Vagina (tissue), 2 donors: ENCODE measurements around the gene ASB8. TPM values are rescaled to one million over a fixed set of nuclear protein-coding genes. Genes with fewer than 3 reads are reported as not detected.
"Not testable (repeated sequence)": the region's sequence is repeated elsewhere in the genome, so short reads cannot be mapped to it uniquely, and the experiment has no call there.

ENCODE experiments used
- DNase-seq, 2 donors: peaks; one replicate each; pipeline ENCODE4 v3.0.0-alpha.2; 2017; ENCODE audit errors: extremely low spot score in 2 of 2
- H3K27ac ChIP-seq: fragments of 200-600 bp; sonication (generic); one replicate; pipeline ENCODE4 v1.5.1; 2019
- H3K27me3 ChIP-seq: fragments of 200-600 bp; sonication (generic); one replicate; pipeline ENCODE4 v1.5.1; 2019
- H3K36me3 ChIP-seq, 2 donors: fragments of 200-600 bp; sonication (generic); one replicate each; pipeline ENCODE4 v1.5.1; 2017 to 2019
- H3K4me1 ChIP-seq: fragments of 200-600 bp; sonication (generic); one replicate; pipeline ENCODE4 v1.5.1; 2019
- H3K4me3 ChIP-seq, 2 donors: fragments of 200-600 bp; sonication (generic); 1 replicate in 1 of 2; 2 replicates in 1 of 2; pipeline ENCODE4 v1.5.1; 2016 to 2019
- H3K9me3 ChIP-seq: fragments of 200-600 bp; sonication (generic); one replicate; pipeline ENCODE4 v1.5.1; 2019
- POLR2A ChIP-seq, 2 donors: fragments of 450-650 bp; IDR thresholded peaks; one replicate each; pipeline ENCODE4 v1.6.1; 2017; ENCODE audit warnings: antibody characterized with exemption in 2 of 2, mild to moderate bottlenecking in 2 of 2, moderate library complexity in 2 of 2
- POLR2AphosphoS5 ChIP-seq, 2 donors: sonication (generic); formaldehyde crosslinking; IDR thresholded peaks; one replicate each; pipeline ENCODE4 v1.9.0; 2017; ENCODE audit warnings: antibody characterized with exemption in 2 of 2, mild to moderate bottlenecking in 2 of 2, low read depth in 1 of 2; ENCODE audit not compliant: insufficient read depth in 1 of 2
- intact Hi-C: fragments of 100-400 bp; cut with DNase I; formaldehyde crosslinking; loops from one replicate; pipeline ENCODE4 v1.15.1; 2023
- total RNA-seq: library from RNA; depleted of rRNA; stranded (reverse); fragments of >200 nt; gene quantifications from one replicate; pipeline ENCODE4 v1.2.3, GENCODE V29; 2016
- TF ChIP-seq, protein P1 (sequence below), 3 experiments: fragments of 450-650 bp in 2 of 3; fragments of 200-600 bp in 1 of 3; sonication (generic) in 1 of 3; IDR thresholded peaks; one replicate each; pipeline ENCODE4 v1.5.1; 2017 to 2019; ENCODE audit warnings: antibody characterized with exemption in 3 of 3, mild to moderate bottlenecking in 2 of 3, moderate library complexity in 2 of 3

ASB8 gene
- total RNA-seq, 1 donor from 2014 or later: 16.9 TPM

- Histone ChIP-seq H3K27ac (peak overlapping the region; percentile 42), H3K4me3 (peak overlapping the region; percentile 52 to 71), H3K9me3 (no peaks in the 10 kb centered on the region), H3K27me3 (no peaks in the 10 kb centered on the region), H3K36me3 (no peaks in the 10 kb centered on the region), H3K4me1 (peaks cover 28% of the 10 kb centered on the region)
- DNase-seq: no peak
- TF ChIP-seq POLR2AphosphoS5 (IDR thresholded peaks at IDR 0.05; ENCODE audit: insufficient read depth in 1 of 2, low read depth in 1 of 2) (no peak), POLR2A (IDR thresholded peaks at IDR 0.05) (no peak)
- TF ChIP-seq, protein P1, sequence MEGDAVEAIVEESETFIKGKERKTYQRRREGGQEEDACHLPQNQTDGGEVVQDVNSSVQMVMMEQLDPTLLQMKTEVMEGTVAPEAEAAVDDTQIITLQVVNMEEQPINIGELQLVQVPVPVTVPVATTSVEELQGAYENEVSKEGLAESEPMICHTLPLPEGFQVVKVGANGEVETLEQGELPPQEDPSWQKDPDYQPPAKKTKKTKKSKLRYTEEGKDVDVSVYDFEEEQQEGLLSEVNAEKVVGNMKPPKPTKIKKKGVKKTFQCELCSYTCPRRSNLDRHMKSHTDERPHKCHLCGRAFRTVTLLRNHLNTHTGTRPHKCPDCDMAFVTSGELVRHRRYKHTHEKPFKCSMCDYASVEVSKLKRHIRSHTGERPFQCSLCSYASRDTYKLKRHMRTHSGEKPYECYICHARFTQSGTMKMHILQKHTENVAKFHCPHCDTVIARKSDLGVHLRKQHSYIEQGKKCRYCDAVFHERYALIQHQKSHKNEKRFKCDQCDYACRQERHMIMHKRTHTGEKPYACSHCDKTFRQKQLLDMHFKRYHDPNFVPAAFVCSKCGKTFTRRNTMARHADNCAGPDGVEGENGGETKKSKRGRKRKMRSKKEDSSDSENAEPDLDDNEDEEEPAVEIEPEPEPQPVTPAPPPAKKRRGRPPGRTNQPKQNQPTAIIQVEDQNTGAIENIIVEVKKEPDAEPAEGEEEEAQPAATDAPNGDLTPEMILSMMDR (IDR thresholded peaks at IDR 0.05): no peak
- intact Hi-C loops: no loop called here
Measured at GRCh38 chr12:48118284-48118871, 38.9 kb downstream of the ASB8 start.

DNA sequence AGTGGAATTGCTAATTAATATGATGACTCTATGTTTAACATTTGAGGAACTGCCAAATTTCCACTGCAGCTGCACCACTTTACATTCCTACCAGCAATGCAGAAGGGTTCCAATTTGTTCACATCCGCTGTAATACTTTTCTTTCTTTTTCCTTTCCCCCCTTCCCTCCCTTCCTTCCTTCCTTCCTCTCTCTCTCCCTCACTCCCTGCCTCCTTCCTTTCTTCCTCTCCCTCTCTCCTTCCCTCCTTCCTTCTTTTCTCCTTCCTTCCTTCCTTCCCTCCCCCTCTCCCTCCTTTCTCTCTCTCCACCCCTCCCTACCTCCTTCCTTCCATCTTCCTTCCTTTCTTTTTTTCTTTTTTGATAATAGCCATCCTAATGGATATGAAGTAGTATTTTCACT lies 41.4 kb downstream of the ASB8 start:
- no peak for TF ChIP-seq POLR2AphosphoS5 (IDR thresholded peaks at IDR 0.05; ENCODE audit: insufficient read depth in 1 of 2, low read depth in 1 of 2)
- TF ChIP-seq, protein P1 (IDR thresholded peaks at IDR 0.05): no peak
- DNase-seq: no peak
- Histone ChIP-seq H3K27ac (no peak overlapping the region), H3K9me3 (no peaks in the 10 kb centered on the region), H3K36me3 (no peaks in the 10 kb centered on the region), H3K4me3 (no peak overlapping the region), H3K4me1 (peaks cover 22% of the 10 kb centered on the region), H3K27me3 (no peaks in the 10 kb centered on the region)
- intact Hi-C loops: no loop called here

GRCh38 chr12:48111312-48111693 lies 46.0 kb downstream of the ASB8 start:
- H3K36me3 ChIP-seq, H3K4me1 ChIP-seq, intact Hi-C loops, H3K27me3 ChIP-seq, H3K27ac ChIP-seq, H3K9me3 ChIP-seq, DNase-seq, H3K4me3 ChIP-seq: not testable (repeated sequence)

GRCh38 chr12:48110691-48111311 lies 46.5 kb downstream of the ASB8 start:
- intact Hi-C loops: no loop called here
- Histone ChIP-seq H3K4me1 (peaks cover 9% of the 10 kb centered on the region), H3K4me3 (no peak overlapping the region), H3K36me3 (no peaks in the 10 kb centered on the region), H3K27ac (no peak overlapping the region), H3K27me3 (no peaks in the 10 kb centered on the region), H3K9me3 (no peaks in the 10 kb centered on the region)
- TF ChIP-seq, protein P1 (IDR thresholded peaks at IDR 0.05): no peak
- no peak for TF ChIP-seq POLR2A (IDR thresholded peaks at IDR 0.05)
- no peak for TF ChIP-seq POLR2AphosphoS5 (IDR thresholded peaks at IDR 0.05; ENCODE audit: insufficient read depth in 1 of 2, low read depth in 1 of 2)
- DNase-seq: no peak

- Histone ChIP-seq H3K4me3 (no peak overlapping the region), H3K27ac (no peak overlapping the region), H3K4me1 (peaks cover 18% of the 10 kb centered on the region), H3K9me3 (no peaks in the 10 kb centered on the region), H3K36me3 (no peaks in the 10 kb centered on the region), H3K27me3 (no peaks in the 10 kb centered on the region)
- DNase-seq: no peak
- no peak for TF ChIP-seq POLR2A (IDR thresholded peaks at IDR 0.05)
- TF ChIP-seq POLR2AphosphoS5 (IDR thresholded peaks at IDR 0.05; ENCODE audit: insufficient read depth in 1 of 2, low read depth in 1 of 2): no peak
- TF ChIP-seq, protein P1 (IDR thresholded peaks at IDR 0.05): no peak
- intact Hi-C loops: loop anchor here (5.0 kb wide), 1 partner anchor 48 kb away; the partner anchor contains the start of gene ASB8
Measured at GRCh38 chr12:48109424-48109823, 47.9 kb downstream of the ASB8 start.
